AG09309 (cell line): ENCODE data around the gene DIS3L2.

Experiments used
- DNase-seq: peaks from one replicate; pipeline ENCODE4 v3.0.0-alpha.2; 2010; ENCODE audit warnings: low read depth
- H3K4me3 ChIP-seq: 2 replicates; pipeline ENCODE4 v1.5.1; 2011; ENCODE audit warnings: mild to moderate bottlenecking, low read depth, low read length, moderate library complexity; ENCODE audit not compliant: control insufficient read depth
- CTCF ChIP-seq: IDR thresholded peaks from 2 replicates; pipeline ENCODE4 v1.5.1; 2011; ENCODE audit warnings: mild to moderate bottlenecking, low read depth, low read length, inconsistent platforms; ENCODE audit not compliant: insufficient read depth, control insufficient read depth; ENCODE audit errors: missing control alignments

The DIS3L2 gene

GRCh38 chr2:232342635-232343565 lies 381.4 kb downstream of the DIS3L2 start:
- no peak overlapping the region for H3K4me3 ChIP-seq
- DNase-seq: no peak
- no peak for TF ChIP-seq CTCF

DNA sequence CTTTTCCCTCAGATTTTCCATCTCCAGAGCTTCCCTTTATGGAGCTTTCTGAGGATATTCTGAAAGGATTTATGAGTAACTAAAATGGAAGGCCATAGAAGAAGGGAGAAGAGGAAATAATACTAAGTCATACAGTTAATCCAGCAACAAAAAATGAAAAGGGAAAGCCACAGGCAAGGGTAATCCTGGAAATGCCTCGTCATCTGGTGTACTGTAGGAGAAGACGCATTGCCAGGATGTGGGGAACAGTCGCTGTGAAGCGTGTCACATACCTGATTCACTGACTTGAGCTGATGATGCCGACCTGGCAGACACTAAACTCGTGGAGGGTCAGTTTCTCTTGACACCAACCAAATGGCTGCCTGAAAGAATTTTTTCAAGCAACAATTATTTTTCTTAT lies 382.3 kb downstream of the DIS3L2 start:
- no peak overlapping the region for H3K4me3 ChIP-seq
- TF ChIP-seq CTCF: no peak
- no peak for DNase-seq

- TF ChIP-seq CTCF: no peak
- H3K4me3 ChIP-seq: no peak overlapping the region
- no peak for DNase-seq
Observed at GRCh38 chr2:232345251-232345650, 383.7 kb downstream of the DIS3L2 start.

DNA sequence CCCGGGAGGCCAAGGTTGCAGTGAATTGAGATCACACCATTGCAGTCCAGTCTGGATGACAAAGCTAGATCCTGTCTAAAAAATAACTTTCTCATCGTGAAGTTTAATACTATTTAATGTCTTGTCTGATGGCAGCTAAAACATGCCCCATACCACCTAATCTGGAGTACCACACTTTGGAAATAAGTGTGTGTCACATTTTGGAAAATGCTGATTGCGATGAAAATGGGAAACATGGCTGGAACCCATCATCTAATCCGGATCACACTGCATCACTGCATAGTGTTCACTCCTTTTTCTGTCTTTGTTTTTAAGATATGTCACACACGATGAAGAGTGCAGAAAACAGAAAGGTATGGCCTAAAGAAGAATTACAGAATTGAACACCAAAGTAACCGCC lies 385.9 kb downstream of the DIS3L2 start:
- DNase-seq: no peak
- no peak overlapping the region for H3K4me3 ChIP-seq
- no peak for TF ChIP-seq CTCF

DNA sequence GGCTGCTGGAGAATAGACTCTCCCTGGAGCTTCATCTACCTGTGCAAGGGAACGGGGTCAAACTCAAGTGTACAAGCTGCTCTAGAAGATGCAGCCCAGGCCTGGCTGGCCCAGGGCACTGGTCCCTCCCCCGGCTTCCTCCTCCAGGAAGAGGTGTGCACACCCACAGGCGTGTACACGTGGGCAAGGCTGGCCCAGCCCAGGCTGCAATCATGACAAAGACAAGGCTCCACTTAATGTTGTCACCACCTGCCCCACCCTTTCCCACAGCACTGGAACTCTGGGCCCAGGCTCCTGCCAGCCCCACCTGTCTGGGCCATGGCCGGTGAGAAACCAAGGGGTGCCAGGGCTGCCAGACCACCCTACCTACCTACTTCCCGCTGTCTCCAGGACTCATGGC lies 387.4 kb downstream of the DIS3L2 start:
- no peak for TF ChIP-seq CTCF
- no peak for DNase-seq
- no peak overlapping the region for H3K4me3 ChIP-seq

DNA sequence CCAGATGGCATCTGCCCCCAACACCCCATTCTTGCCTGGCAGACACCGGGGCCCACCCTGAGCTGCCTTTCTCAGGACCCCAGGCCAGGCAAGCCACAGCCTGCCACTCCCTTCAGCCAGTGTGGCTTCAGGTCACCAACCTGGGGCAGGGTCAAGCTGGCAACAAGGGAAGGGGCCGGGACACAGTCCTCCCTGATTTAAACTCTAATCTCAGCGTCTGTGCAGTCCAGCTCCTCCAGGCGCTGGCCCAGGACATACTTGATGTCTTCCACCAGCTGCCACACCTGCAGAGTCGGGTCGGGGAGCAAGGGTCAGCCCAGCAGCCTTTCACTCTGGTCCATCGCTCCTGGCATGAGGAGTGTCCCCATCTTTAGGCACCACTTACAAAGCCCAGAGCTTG lies 388.0 kb downstream of the DIS3L2 start:
- TF ChIP-seq CTCF: no peak
- no peak overlapping the region for H3K4me3 ChIP-seq
- DNase-seq: no peak
